GM12892 (cell line): Measurements from ENCODE around the gene MZT2B.
"Not testable (repeated sequence)": the region's sequence is repeated elsewhere in the genome, so short reads cannot be mapped to it uniquely, and the experiment has no call there.

Experiments
- POLR2A ChIP-seq: IDR thresholded peaks from 2 replicates; pipeline ENCODE4 v1.6.1; 2011; ENCODE audit warnings: low read depth, low read length, control low read depth
- TAF1 ChIP-seq: IDR thresholded peaks from 2 replicates; pipeline ENCODE4 v1.6.1; 2011; ENCODE audit warnings: low read depth, mild to moderate bottlenecking, control low read depth, low read length, borderline replicate concordance

DNA sequence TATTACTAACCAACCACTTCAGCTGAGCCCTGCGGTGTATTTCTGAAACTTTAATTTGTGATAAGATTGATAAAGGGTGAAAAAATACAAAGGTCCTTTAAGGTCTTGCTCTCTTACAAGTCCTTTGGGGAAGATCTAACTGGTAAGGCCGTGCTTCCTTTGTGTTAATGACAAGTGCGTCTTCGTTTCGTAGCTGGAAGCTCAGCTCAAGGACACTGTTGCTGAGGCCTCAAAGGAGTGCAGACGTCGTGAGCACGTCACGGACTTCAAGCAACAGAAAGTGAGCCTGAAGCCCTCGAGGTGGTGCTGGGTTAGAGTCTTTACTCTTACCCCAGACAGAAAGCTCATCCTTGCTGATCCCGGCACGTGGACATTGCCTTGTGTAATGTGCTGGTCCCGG, 25.0 kb downstream of the MZT2B start:
- not testable (repeated sequence) for TF ChIP-seq POLR2A, TAF1
